K562 (cell line): Measurements from ENCODE around the gene C15orf62. TPM values are rescaled to one million over a fixed set of nuclear protein-coding genes. Genes with fewer than 3 reads are reported as not detected.

Experiments used
- E2F3 ChIP-seq: fragments of 250-450 bp; sonication (Bioruptor Pico); IDR thresholded peaks from 2 replicates; pipeline ENCODE4 v1.4.0; 2020; ENCODE audit warnings: mild to moderate bottlenecking
- ELF4 ChIP-seq: fragments of 450-650 bp; formaldehyde crosslinking; IDR thresholded peaks from 2 replicates; pipeline ENCODE4 v1.4.0; 2022; ENCODE audit warnings: missing genetic modification characterization
- EP400 ChIP-seq: fragments of 450-650 bp; IDR thresholded peaks from 2 replicates; pipeline ENCODE4 v1.6.1; 2017; ENCODE audit warnings: antibody characterized with exemption, mild to moderate bottlenecking, moderate library complexity
- GABPA ChIP-seq: fragments of 200-800 bp; sonication (Bioruptor generic); conservative IDR thresholded peaks from 2 replicates; pipeline ENCODE4 v1.6.1; 2016; ENCODE audit warnings: low read depth, missing genetic modification characterization, missing compliant biosample characterization
- HDAC3 ChIP-seq: fragments of 450-650 bp; IDR thresholded peaks from 2 replicates; pipeline ENCODE4 v1.6.1; 2018; ENCODE audit warnings: borderline replicate concordance, mild to moderate bottlenecking, moderate library complexity; ENCODE audit not compliant: partially characterized antibody
- KAT2B ChIP-seq: IDR thresholded peaks from one replicate; pipeline ENCODE4 v1.6.1; 2012; ENCODE audit warnings: low read depth, mild to moderate bottlenecking, control low read depth, inconsistent platforms, low read length, moderate library complexity
- NUFIP1 ChIP-seq: fragments of 450-650 bp; IDR thresholded peaks from 2 replicates; pipeline ENCODE4 v1.6.1; 2018; ENCODE audit not compliant: partially characterized antibody
- POLR2AphosphoS5 ChIP-seq: IDR thresholded peaks from 2 replicates; pipeline ENCODE4 v1.6.1; 2011; ENCODE audit warnings: mild to moderate bottlenecking, low read depth, low read length, moderate library complexity; ENCODE audit not compliant: control insufficient read depth, insufficient read depth
- RBM17 ChIP-seq: fragments of 200-400 bp; formaldehyde crosslinking; IDR thresholded peaks from 2 replicates; pipeline ENCODE4 v1.6.1; 2017; ENCODE audit warnings: low read depth, mild to moderate bottlenecking, low read length, borderline replicate concordance
- RBM34 ChIP-seq: fragments of 200-400 bp; formaldehyde crosslinking; IDR thresholded peaks from 2 replicates; pipeline ENCODE4 v1.6.1; 2018; ENCODE audit warnings: low read length, borderline replicate concordance; ENCODE audit not compliant: insufficient read depth
- SMARCA4 ChIP-seq: fragments of 450-650 bp; IDR thresholded peaks from 2 replicates; pipeline ENCODE4 v1.6.1; 2016
- SOX6 ChIP-seq: fragments of 450-650 bp; IDR thresholded peaks from 2 replicates; pipeline ENCODE4 v1.6.1; 2014; ENCODE audit warnings: mild to moderate bottlenecking
- SRSF1 ChIP-seq: fragments of 200-400 bp; formaldehyde crosslinking; IDR thresholded peaks from 2 replicates; pipeline ENCODE4 v1.6.1; 2017; ENCODE audit warnings: mild to moderate bottlenecking, low read depth, low read length, moderate library complexity
- SRSF7 ChIP-seq: fragments of 200-400 bp; formaldehyde crosslinking; optimal IDR thresholded peaks from 2 replicates; pipeline ENCODE3; 2017; ENCODE audit warnings: mild to moderate bottlenecking, low read depth, low read length
- TBL1XR1 ChIP-seq, 2 experiments: IDR thresholded peaks; 2 replicates each; pipeline ENCODE4 v1.6.1; 2012; ENCODE audit warnings: improper control_type of control experiment in 2 of 2, low read length in 2 of 2, mild to moderate bottlenecking in 1 of 2
- XRCC3 ChIP-seq: fragments of 450-650 bp; IDR thresholded peaks from 2 replicates; pipeline ENCODE4 v1.6.1; 2017; ENCODE audit warnings: mild to moderate bottlenecking, moderate library complexity
- ZBTB8A ChIP-seq: fragments of 450-650 bp; IDR thresholded peaks from 2 replicates; pipeline ENCODE4 v1.6.1; 2018; ENCODE audit warnings: mild to moderate bottlenecking, moderate library complexity; ENCODE audit not compliant: partially characterized antibody
- ZC3H4 ChIP-seq: sonication (generic); formaldehyde crosslinking; IDR thresholded peaks from 2 replicates; pipeline ENCODE4 v1.9.0; 2021; ENCODE audit warnings: missing genetic modification reagents, borderline replicate concordance
- ZFP30 ChIP-seq: fragments of 250-450 bp; sonication (Bioruptor Pico); IDR thresholded peaks from 2 replicates; pipeline ENCODE4 v1.8.0; 2022; ENCODE audit warnings: moderate library complexity, mild to moderate bottlenecking, inconsistent platforms, borderline replicate concordance
- ZNF583 ChIP-seq: fragments of 250-450 bp; sonication (Bioruptor Pico); IDR thresholded peaks from 2 replicates; pipeline ENCODE4 v1.4.0; 2020
- ZNF766 ChIP-seq: fragments of 200-800 bp; sonication (Bioruptor generic); conservative IDR thresholded peaks from 2 replicates; pipeline ENCODE4 v1.6.1; 2016; ENCODE audit warnings: missing genetic modification characterization, missing compliant biosample characterization
- polyA plus RNA-seq, 8 experiments: library from polyadenylated mRNA; depleted of rRNA in 4 of 8; stranded (reverse) in 5 of 8; unstranded in 3 of 8; fragments of >200 nt; fragmentation: Nextera tagmentation in 2 of 8; fragmentation: Illumina TruSeq in 1 of 8; extraction: Ambion mirVana in 2 of 8; extraction: Trizol in 1 of 8; gene quantifications; 2 replicates each; pipeline versions ENCODE4 v1.2.1 to v1.2.3, GENCODE V29; 2011 to 2014; ENCODE audit warnings: inconsistent platforms in 1 of 8, missing spikeins in 1 of 8
- total RNA-seq, 7 experiments: library from RNA; depleted of rRNA in 6 of 7; stranded (reverse); fragments of >200 nt in 6 of 7; fragmentation: Illumina TruSeq in 2 of 7; extraction: Trizol in 2 of 7; gene quantifications; 2 replicates each; pipeline versions ENCODE4 v1.2.1 to v1.2.3, GENCODE V29; 2011 to 2021; ENCODE audit warnings: low replicate concordance in 1 of 7
- TF ChIP-seq, protein P1 (sequence below): fragments of 250-450 bp; sonication (Bioruptor Pico); IDR thresholded peaks from 2 replicates; pipeline ENCODE4 v1.5.0; 2022; ENCODE audit warnings: mild to moderate bottlenecking
- TF ChIP-seq, protein P2 (sequence below): fragments of 200-800 bp; sonication (Bioruptor generic); IDR thresholded peaks from 2 replicates; pipeline ENCODE4 v1.6.1; 2017; ENCODE audit warnings: missing genetic modification characterization, missing compliant biosample characterization
- TF ChIP-seq, protein P3 (sequence below): fragments of 450-650 bp; formaldehyde crosslinking; IDR thresholded peaks from 2 replicates; pipeline ENCODE4 v1.4.0; 2022; ENCODE audit warnings: missing genetic modification characterization

The C15orf62 gene
- total and polyA plus RNA-seq, 9 of the 15 experiments (the other 6 are each of a cell fraction or from before 2014, with no cell fraction given), result 0.01 to 0.76 (median 0.30) TPM; not detected in 1

GRCh38 chr15:40763801-40764628 lies 5.8 kb upstream of the C15orf62 start, which contains the start of gene GCHFR (continued):
- TF ChIP-seq HDAC3 (no peak), GABPA (tag) (peak; percentile 40), ELF4 (CRISPR knock-in tag) (no peak), SMARCA4 (no peak), RBM34 (0 out of 2 replicates have a peak, but pooled peaks have one; percentile 68), ZNF766 (CRISPR knock-in tag) (no peak), E2F3 (CRISPR knock-in tag) (0 out of 2 replicates have a peak, but pooled peaks have one; percentile 9), ZC3H4 (CRISPR knock-in tag) (no peak), ZFP30 (CRISPR knock-in tag) (no peak), SOX6 (no peak; the same call in 1 of the 2 replicates), TBL1XR1 (IDR thresholded peaks at IDR 0.05; ENCODE audit: low read length in 2 of 2) (no peak), RBM17 (no peak), ZNF583 (CRISPR knock-in tag) (no peak), NUFIP1 (peak; percentile 47), ZBTB8A (no peak), SRSF1 (no peak), POLR2AphosphoS5 (0 out of 2 replicates have a peak, but pooled peaks have one; percentile 14), XRCC3 (no peak), EP400 (0 out of 2 replicates have a peak, but pooled peaks have one; percentile 4), KAT2B (no peak), SRSF7 (no peak)
- TF ChIP-seq, protein P1, sequence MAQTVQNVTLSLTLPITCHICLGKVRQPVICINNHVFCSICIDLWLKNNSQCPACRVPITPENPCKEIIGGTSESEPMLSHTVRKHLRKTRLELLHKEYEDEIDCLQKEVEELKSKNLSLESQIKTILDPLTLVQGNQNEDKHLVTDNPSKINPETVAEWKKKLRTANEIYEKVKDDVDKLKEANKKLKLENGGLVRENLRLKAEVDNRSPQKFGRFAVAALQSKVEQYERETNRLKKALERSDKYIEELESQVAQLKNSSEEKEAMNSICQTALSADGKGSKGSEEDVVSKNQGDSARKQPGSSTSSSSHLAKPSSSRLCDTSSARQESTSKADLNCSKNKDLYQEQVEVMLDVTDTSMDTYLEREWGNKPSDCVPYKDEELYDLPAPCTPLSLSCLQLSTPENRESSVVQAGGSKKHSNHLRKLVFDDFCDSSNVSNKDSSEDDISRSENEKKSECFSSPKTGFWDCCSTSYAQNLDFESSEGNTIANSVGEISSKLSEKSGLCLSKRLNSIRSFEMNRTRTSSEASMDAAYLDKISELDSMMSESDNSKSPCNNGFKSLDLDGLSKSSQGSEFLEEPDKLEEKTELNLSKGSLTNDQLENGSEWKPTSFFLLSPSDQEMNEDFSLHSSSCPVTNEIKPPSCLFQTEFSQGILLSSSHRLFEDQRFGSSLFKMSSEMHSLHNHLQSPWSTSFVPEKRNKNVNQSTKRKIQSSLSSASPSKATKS, result no peak
- TF ChIP-seq, protein P2, sequence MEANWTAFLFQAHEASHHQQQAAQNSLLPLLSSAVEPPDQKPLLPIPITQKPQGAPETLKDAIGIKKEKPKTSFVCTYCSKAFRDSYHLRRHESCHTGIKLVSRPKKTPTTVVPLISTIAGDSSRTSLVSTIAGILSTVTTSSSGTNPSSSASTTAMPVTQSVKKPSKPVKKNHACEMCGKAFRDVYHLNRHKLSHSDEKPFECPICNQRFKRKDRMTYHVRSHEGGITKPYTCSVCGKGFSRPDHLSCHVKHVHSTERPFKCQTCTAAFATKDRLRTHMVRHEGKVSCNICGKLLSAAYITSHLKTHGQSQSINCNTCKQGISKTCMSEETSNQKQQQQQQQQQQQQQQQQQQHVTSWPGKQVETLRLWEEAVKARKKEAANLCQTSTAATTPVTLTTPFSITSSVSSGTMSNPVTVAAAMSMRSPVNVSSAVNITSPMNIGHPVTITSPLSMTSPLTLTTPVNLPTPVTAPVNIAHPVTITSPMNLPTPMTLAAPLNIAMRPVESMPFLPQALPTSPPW (CRISPR knock-in tag), result peak; percentile 57
- TF ChIP-seq, protein P3, sequence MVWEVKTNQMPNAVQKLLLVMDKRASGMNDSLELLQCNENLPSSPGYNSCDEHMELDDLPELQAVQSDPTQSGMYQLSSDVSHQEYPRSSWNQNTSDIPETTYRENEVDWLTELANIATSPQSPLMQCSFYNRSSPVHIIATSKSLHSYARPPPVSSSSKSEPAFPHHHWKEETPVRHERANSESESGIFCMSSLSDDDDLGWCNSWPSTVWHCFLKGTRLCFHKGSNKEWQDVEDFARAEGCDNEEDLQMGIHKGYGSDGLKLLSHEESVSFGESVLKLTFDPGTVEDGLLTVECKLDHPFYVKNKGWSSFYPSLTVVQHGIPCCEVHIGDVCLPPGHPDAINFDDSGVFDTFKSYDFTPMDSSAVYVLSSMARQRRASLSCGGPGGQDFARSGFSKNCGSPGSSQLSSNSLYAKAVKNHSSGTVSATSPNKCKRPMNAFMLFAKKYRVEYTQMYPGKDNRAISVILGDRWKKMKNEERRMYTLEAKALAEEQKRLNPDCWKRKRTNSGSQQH, result no peak
